Measurements from ENCODE around the gene PPP2R1B. TPM values are rescaled to one million over a fixed set of nuclear protein-coding genes. Genes with fewer than 3 reads are reported as not detected.

The PPP2R1B gene
- total RNA-seq, 1 experiment from 2014 or later = 105 TPM

- H3K27me3 Mint-ChIP-seq (ENCODE audit: low read depth) = no peaks in the 10 kb centered on the region
- Histone ChIP-seq H3K14ac (ENCODE audit: insufficient read depth, low read length) (no peak overlapping the region), H3K9ac (ENCODE audit: extremely low read depth, insufficient read length, low read length) (no peak overlapping the region), H3K4ac (ENCODE audit: low read depth, low read length) (no peak overlapping the region), H4K91ac (ENCODE audit: insufficient read length, low read depth, low read length) (no peak overlapping the region), H2AFZ (ENCODE audit: low read length) (no peak overlapping the region), H2BK120ac (ENCODE audit: low read depth, low read length, poor library complexity, severe bottlenecking) (no peak overlapping the region), H3K18ac (ENCODE audit: insufficient read length, low read depth, low read length) (no peak overlapping the region), H3K56ac (ENCODE audit: insufficient read length, low read depth, low read length) (no peak overlapping the region), H4K20me1 (ENCODE audit: control insufficient read depth, insufficient read depth, insufficient read length) (no peaks in the 10 kb centered on the region), H3K4me2 (ENCODE audit: insufficient read depth, insufficient read length, low read length) (no peak overlapping the region), H2BK12ac (ENCODE audit: insufficient read length, low read depth, low read length) (no peak overlapping the region), H2BK5ac (ENCODE audit: insufficient read length, low read length) (no peak overlapping the region), H2BK15ac (ENCODE audit: low read depth, low read length) (no peak overlapping the region), H2AK5ac (ENCODE audit: insufficient read length, low read length) (no peak overlapping the region), H2BK20ac (ENCODE audit: low read depth, low read length, poor library complexity, severe bottlenecking) (no peak overlapping the region), H3K23ac (ENCODE audit: insufficient read length, low read depth, low read length) (no peak overlapping the region), H3K79me1 (ENCODE audit: insufficient read depth, low read depth, low read length, poor library complexity, severe bottlenecking) (no peaks in the 10 kb centered on the region), H3K4me1 (ENCODE audit: insufficient read depth, low read length) (peaks cover 3% of the 10 kb centered on the region; the same call in 1 of the 2 replicates), H3T11ph (ENCODE audit: low read length) (no peak overlapping the region), H3K27ac (ENCODE audit: insufficient read length, low read depth, low read length) (no peak overlapping the region), H3K27me3 (ENCODE audit: insufficient read depth, low read length) (no peaks in the 10 kb centered on the region), H3K23me2 (ENCODE audit: insufficient read length, low read depth, low read length, poor library complexity, severe bottlenecking) (no peaks in the 10 kb centered on the region), H3K9me3 (ENCODE audit: control insufficient read depth, low read depth, low read length) (no peaks in the 10 kb centered on the region), H4K5ac (ENCODE audit: insufficient read length, low read depth, low read length) (no peak overlapping the region), H3K79me2 (ENCODE audit: insufficient read depth, low read length) (no peaks in the 10 kb centered on the region), H4K8ac (replicated peaks; ENCODE audit: insufficient read length, low read depth, low read length) (no peak overlapping the region)
- no peak overlapping the region for H3K4me3 Mint-ChIP-seq
- H3K9me3 Mint-ChIP-seq = no peaks in the 10 kb centered on the region
- no peak overlapping the region for H3K27ac Mint-ChIP-seq
- TF ChIP-seq CTCF (conservative IDR thresholded peaks at IDR 0.05) = no peak
- DNase-seq = no peak
- peaks cover 2 to 9% (median 8%) of the 10 kb centered on the region in 3 experiments; a peak in 5 of 7 replicates for H3K36me3 Mint-ChIP-seq (ENCODE audit: insufficient read depth in 1 of 3, low read depth in 3 of 3)
- H3K4me1 Mint-ChIP-seq = peaks cover 12 to 14% of the 10 kb centered on the region in 2 experiments
- WGBS (ENCODE audit: extremely low coverage, insufficient read length, low lambda C conversion rate) = no CpG with 5 or more reads among the region's 5 CpGs
Observed at GRCh38 chr11:111702623-111703022, 63.6 kb downstream of the PPP2R1B start.
